HG02870 (cell line): ENCODE data around the gene KDM1B.
"Not testable (repeated sequence)": the region's sequence is repeated elsewhere in the genome, so short reads cannot be mapped to it uniquely, and the experiment has no call there.

Experiments
- ATAC-seq: cut with Tn5 transposase; IDR thresholded peaks from one replicate; pipeline ENCODE4 v1.9.1; 2021; ENCODE audit warnings: mild to moderate bottlenecking, moderate library complexity; ENCODE audit not compliant: unreplicated experiment

The KDM1B gene

GRCh38 chr6:18148304-18149025, 6.8 kb upstream of the KDM1B start:
- no peak for ATAC-seq

- not testable (repeated sequence) for ATAC-seq
Measured at GRCh38 chr6:18151391-18151790, 3.8 kb upstream of the KDM1B start.

DNA sequence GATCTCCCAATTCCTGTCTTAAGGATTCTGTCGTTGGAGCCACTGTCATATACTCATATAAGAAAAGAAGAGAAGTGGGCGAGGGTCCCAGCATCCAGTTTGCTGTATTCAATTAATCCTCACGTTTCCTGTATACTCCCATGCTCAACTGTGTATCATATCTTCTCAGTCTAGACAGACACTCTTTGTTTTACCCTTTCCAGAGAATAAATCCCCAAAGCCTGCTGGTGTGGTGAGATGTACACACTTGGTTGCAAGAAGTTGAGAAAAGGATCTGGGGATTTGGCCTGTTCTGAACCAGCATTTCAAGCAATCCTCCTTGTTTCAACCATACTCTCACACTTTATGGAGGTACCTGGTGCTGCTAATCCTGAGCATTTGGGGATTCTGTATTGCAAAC, 3.4 kb upstream of the KDM1B start:
- ATAC-seq: no peak

DNA sequence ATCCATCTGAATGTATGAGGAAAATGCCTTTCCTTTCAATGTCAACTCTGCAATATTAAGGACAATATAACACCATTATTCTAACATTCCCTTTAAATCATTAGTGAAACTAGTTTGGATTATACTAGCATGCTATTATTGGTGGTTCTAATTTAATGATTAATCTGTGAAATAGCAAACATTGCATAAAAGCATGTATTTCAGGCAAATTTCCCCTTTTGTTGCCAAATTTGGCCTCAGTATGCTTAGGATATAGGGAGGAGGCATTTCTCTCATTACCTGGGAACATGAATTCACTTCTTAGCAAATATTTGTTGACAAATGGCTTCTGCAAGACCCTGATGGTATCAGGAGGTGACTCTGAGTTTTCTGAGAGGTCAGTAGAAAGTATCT, 1.9 kb upstream of the KDM1B start:
- no peak for ATAC-seq

GRCh38 chr6:18154507-18155149, 594 bp upstream of the KDM1B start, which contains the start of gene TPMT:
Gene TPMT (minus strand): TSS chr6:18155077. CDS start chr6:18149127, 5,950 bp downstream.
- peak; percentile 47 for ATAC-seq

- peak; percentile 23 for ATAC-seq
Measured at GRCh38 chr6:18155864-18156421, 721 bp downstream of the KDM1B start.

GRCh38 chr6:18160911-18161310, 5.7 kb downstream of the KDM1B start:
- no peak for ATAC-seq

DNA sequence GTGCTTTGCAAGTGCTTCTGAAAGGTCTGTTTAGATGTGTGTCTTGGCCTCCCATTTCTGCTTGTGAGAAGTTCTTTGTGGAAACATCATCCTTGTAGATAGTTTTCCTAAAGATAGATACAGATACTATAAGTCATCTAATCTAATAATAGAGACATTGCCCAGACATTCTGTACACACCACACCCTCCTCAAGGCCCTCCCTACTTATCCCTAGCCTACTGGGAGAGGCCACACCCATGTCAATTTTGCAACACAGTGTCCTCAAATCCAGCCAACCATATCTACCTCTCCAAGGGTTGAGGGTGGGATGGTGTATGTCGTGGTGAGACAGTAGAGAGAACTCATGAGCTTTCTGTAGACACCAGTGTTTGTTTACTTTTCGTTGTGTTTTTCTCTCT, 6.2 kb downstream of the KDM1B start:
- ATAC-seq: no peak

DNA sequence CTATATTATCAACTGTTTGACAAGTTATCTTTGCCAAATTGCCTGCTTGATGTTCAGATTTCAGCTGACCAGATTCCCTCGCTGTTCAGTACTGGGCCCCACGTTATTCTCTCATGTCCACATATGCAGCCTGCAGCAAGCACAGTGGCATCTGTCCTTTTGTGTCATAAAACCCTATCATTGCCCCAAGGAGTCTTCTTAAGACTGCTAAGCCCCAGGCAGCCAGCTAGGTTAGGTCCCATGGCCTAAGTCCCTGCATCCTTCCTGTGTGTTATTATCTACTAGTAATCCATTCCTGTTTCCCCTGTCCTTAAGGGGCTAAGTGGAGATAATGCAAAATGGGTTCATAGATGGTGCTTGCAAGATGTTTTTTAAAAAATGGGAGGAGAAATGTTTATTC, 7.2 kb downstream of the KDM1B start:
- ATAC-seq: no peak

DNA sequence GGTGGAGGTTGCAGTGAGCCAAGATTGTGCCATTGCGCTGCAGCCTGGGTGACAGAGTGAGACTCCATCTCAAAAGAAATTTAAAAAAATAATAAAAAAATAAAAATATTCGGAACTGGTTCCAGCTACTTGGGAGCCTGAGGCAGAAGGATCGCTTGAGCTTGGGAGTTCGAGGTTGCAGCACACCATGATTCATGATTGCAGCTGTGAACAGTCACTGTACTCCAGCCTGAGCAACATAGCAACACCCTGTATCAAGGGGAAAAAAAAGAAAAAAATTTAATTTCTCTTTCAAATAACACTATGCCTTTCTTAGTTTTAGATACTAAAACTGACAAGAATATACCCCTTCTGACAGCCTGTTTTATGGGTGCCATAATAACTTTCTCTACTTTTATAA, 10.5 kb downstream of the KDM1B start:
- ATAC-seq: no peak

- ATAC-seq: no peak
Measured at GRCh38 chr6:18166312-18167036, 11.3 kb downstream of the KDM1B start.

- no peak for ATAC-seq
Measured at GRCh38 chr6:18168264-18168663, 13.0 kb downstream of the KDM1B start.

DNA sequence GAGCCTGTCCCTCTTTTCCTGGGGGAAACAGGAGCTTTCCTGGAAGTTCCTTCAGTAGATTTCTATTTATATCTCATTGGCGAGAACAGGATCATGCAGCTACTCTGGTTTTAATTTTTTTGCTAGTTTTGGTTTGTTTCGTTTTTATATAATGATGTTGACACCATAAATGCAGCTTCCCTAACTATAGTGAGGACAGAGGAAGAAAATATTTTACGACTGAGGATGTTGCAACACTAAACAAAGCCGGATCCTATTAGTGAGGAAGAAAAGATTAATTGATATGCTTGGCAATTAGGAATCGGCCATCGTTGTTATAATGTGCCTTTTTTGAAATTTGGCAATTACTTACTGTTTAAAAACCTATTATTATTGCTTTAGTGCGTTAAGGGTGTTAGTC, 16.6 kb downstream of the KDM1B start:
- ATAC-seq: no peak

DNA sequence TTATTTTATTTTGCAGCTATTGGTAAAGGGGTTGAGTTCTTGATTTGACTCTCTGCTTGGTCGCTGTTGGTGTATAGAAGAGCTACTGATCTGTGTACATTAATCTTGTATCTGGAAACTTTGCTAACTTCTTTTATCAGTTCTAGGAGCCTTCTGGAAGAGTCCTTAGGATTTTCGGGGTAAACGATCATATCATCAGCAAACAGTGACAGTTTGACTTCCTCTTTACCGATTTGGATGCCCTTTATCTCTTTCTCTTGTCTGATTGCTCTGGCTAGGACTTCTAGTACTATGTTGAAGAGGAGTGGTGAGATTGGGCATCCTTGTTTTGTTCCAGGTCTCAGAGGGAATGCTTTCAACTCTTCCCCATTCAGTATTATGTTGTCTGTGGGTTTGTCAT, 21.0 kb downstream of the KDM1B start:
- not testable (repeated sequence) for ATAC-seq

DNA sequence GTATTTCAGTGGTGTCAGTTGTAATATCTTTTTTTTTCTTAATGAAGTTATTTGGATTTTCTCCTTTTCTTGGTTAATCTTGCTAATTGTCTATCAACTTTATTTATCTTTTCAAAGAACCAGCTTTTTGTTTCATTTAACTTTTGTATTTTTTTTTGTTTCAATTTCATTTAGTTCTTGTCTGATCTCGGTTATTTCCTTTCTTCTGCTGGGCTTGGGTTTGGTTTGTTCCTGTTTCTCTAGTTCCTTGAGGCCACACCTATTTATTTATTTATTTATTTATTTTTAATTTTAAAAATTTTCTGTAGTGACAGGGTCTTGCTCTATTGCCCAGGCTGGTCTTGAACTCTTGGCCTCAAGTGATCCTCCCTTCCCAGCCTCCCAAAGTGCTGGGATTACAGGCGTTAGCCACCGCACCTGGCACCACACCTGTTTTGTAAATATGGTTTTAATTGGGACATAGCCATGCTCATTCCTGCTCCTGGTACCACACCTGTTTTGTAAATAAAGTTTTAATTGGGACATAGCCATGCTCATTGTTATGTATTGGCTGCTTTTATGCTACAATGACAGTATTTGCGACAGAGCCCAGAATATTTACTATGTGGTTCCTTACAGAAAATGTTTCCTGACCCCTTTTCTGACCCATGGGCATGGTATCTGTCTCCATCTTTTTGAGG, 22.2 kb downstream of the KDM1B start:
- no peak for ATAC-seq

- ATAC-seq: no peak
Measured at GRCh38 chr6:18178960-18179615, 23.9 kb downstream of the KDM1B start.

GRCh38 chr6:18179770-18180356, 24.6 kb downstream of the KDM1B start:
- ATAC-seq: no peak

GRCh38 chr6:18182568-18182967, 27.3 kb downstream of the KDM1B start:
- no peak for ATAC-seq

DNA sequence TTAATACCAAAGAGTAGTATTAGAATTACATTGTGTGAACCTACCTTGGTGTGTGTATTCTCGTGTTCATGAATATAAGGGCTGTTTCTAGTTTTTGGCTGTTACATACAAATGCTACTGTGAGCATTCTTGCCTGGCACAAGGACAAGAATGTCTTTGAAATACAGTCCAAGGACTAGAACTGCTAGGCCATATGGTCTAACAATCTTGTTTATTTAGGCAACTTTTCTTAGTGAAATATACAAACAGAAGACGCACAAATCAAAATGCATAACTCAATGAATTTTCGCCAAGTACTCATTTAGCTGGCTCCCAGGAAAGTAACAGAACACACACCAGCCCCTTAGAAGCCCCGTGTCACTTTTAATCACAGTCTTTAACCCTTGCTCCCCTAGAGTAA, 28.5 kb downstream of the KDM1B start:
- ATAC-seq: no peak

DNA sequence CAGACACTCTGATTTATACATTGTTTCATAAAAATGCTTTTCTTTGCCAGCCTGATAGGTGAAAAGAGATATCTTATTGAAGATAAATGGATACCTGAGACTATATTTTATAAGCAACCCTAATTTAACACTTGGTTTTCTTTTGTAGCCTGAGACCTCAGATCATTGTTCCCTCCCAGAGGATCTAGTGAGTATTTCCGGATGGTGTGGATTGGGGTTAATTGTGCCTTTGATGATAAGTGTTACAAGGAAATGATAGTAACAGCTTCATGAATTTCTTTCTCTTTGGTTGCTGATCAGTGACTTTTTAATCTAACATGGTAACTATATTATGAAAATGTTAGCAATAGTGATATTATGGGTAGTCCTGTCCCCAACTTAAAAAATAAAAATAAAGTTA, 30.4 kb downstream of the KDM1B start:
- no peak for ATAC-seq
